ENCODE data around the gene IBA57.

DNA sequence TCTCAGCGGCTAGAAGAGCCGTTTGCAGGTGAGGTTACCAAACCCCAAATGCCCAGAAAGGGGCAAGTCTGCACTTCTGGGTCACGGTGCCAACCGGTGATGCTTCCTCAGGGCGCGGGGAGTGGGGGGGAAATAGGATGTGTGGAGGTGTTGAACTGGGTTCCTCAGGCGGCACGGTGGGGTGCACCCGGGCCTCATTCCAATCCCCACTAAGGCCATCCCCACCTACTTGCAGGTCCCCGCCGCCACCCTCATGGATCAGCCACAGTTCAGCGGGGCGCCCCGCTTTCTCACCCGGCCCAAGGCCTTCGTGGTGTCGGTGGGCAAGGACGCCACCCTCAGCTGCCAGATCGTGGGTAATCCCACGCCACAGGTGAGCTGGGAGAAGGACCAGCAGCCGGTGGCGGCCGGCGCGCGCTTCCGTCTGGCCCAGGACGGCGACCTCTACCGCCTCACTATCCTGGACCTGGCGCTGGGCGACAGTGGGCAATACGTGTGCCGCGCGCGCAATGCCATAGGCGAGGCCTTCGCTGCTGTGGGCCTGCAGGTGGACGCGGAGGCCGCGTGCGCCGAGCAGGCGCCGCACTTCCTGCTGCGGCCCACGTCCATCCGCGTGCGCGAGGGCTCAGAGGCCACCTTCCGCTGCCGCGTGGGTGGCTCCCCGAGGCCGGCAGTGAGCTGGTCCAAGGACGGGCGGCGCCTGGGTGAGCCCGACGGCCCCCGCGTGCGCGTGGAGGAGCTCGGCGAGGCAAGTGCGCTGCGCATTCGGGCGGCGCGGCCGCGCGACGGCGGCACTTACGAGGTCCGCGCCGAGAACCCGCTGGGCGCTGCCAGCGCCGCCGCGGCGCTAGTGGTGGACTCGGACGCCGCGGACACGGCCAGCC, 46.2 kb downstream of the IBA57 start:
- TF ChIP-seq, protein P1, sequence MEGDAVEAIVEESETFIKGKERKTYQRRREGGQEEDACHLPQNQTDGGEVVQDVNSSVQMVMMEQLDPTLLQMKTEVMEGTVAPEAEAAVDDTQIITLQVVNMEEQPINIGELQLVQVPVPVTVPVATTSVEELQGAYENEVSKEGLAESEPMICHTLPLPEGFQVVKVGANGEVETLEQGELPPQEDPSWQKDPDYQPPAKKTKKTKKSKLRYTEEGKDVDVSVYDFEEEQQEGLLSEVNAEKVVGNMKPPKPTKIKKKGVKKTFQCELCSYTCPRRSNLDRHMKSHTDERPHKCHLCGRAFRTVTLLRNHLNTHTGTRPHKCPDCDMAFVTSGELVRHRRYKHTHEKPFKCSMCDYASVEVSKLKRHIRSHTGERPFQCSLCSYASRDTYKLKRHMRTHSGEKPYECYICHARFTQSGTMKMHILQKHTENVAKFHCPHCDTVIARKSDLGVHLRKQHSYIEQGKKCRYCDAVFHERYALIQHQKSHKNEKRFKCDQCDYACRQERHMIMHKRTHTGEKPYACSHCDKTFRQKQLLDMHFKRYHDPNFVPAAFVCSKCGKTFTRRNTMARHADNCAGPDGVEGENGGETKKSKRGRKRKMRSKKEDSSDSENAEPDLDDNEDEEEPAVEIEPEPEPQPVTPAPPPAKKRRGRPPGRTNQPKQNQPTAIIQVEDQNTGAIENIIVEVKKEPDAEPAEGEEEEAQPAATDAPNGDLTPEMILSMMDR (IDR thresholded peaks at IDR 0.05) = no peak
- no peak for TF ChIP-seq POLR2A (IDR thresholded peaks at IDR 0.05)

Data from Peyer's patch (tissue), 4 donors.